Mammary epithelial cell (primary cell): ENCODE results near the gene F5.

Experiments
- EZH2 ChIP-seq: IDR thresholded peaks from 2 replicates; pipeline ENCODE4 v1.6.1; 2012; ENCODE audit warnings: low read length, inconsistent platforms, borderline replicate concordance
- TF ChIP-seq, protein P1 (sequence below), 2 donors: IDR thresholded peaks in 1 of 2; conservative IDR thresholded peaks in 1 of 2; 2 replicates each; pipeline ENCODE4 v1.5.1; 2011 to 2012; ENCODE audit warnings: inconsistent platforms in 2 of 2, low read length in 2 of 2, mild to moderate bottlenecking in 2 of 2, control low read depth in 1 of 2, low read depth in 1 of 2; ENCODE audit not compliant: insufficient read depth in 1 of 2; ENCODE audit errors: extremely low read depth in 1 of 2

DNA sequence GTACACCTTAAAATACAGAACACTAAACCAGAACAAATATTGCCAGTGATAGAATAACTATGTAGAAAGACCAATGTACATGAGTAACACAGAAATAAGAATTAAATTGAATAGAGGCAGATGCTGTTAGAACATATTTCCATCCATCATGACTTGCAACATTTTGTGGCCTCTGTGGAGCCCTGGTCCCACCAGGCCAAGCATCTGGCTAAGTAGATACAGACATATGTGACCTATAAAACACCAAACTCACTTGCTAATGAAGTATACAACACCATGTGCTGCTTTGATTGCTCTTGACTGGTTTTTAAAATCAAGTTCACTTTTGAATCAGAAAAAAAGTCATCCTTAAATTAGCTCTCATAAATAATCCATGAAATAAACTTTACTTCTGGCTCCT lies 121.0 kb downstream of the F5 start:
- TF ChIP-seq, protein P1, sequence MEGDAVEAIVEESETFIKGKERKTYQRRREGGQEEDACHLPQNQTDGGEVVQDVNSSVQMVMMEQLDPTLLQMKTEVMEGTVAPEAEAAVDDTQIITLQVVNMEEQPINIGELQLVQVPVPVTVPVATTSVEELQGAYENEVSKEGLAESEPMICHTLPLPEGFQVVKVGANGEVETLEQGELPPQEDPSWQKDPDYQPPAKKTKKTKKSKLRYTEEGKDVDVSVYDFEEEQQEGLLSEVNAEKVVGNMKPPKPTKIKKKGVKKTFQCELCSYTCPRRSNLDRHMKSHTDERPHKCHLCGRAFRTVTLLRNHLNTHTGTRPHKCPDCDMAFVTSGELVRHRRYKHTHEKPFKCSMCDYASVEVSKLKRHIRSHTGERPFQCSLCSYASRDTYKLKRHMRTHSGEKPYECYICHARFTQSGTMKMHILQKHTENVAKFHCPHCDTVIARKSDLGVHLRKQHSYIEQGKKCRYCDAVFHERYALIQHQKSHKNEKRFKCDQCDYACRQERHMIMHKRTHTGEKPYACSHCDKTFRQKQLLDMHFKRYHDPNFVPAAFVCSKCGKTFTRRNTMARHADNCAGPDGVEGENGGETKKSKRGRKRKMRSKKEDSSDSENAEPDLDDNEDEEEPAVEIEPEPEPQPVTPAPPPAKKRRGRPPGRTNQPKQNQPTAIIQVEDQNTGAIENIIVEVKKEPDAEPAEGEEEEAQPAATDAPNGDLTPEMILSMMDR (conservative IDR thresholded peaks at IDR 0.05 in 1 of 2, IDR thresholded peaks at IDR 0.05 in 1 of 2; ENCODE audit: extremely low read depth in 1 of 2, insufficient read depth in 1 of 2, low read depth in 1 of 2, low read length in 2 of 2) = no peak
- TF ChIP-seq EZH2 = no peak
